Measurements from ENCODE around the gene CTNNBL1. TPM values are rescaled to one million over a fixed set of nuclear protein-coding genes. Genes with fewer than 3 reads are reported as not detected.

Gene CTNNBL1
- total and polyA plus RNA-seq, 3 donors from 2014 or later, result 50.4 to 119 (median 61.0) TPM

- DNase-seq, result no peak
- Histone ChIP-seq H3K27ac (no peak overlapping the region), H3K9me3 (no peaks in the 10 kb centered on the region), H3K4me1 (no peaks in the 10 kb centered on the region), H3K27me3 (no peaks in the 10 kb centered on the region), H3K4me3 (no peak overlapping the region), H3K36me3 (ENCODE audit: low read depth, missing control alignments) (no peaks in the 10 kb centered on the region)
- TF ChIP-seq CTCF (IDR thresholded peaks at IDR 0.05) (no peak), POLR2A (IDR thresholded peaks at IDR 0.05) (no peak)
- intact Hi-C loops (cut with DNase I; ENCODE audit: low total_unique reads), result no loop called here
- WGBS, 2 donors, result 86 to 87% methylated on average over 1 of the region's 1 CpG
These were observed 87.8 kb downstream of the CTNNBL1 start for GRCh38 chr20:37781626-37782025.

- H3K4me1 ChIP-seq, result no peaks in the 10 kb centered on the region
- no peak overlapping the region for H3K27ac ChIP-seq
- no peaks in the 10 kb centered on the region for H3K27me3 ChIP-seq
- intact Hi-C loops (cut with DNase I; ENCODE audit: low total_unique reads), result no loop called here
- 29 to 100% methylated on average over 1 of the region's 1 CpG for WGBS, 2 donors
- no peak for TF ChIP-seq POLR2A (IDR thresholded peaks at IDR 0.05)
- TF ChIP-seq CTCF (IDR thresholded peaks at IDR 0.05), result no peak
- H3K9me3 ChIP-seq, result no peaks in the 10 kb centered on the region
- H3K4me3 ChIP-seq, result no peak overlapping the region
- H3K36me3 ChIP-seq (ENCODE audit: low read depth, missing control alignments), result no peaks in the 10 kb centered on the region
- no peak for DNase-seq
These were observed 92.2 kb downstream of the CTNNBL1 start for GRCh38 chr20:37786043-37786442.

- no peaks in the 10 kb centered on the region for H3K27me3 ChIP-seq
- 62 to 80% methylated on average over 1 of the region's 1 CpG for WGBS, 2 donors
- no peaks in the 10 kb centered on the region for H3K9me3 ChIP-seq
- H3K4me1 ChIP-seq, result no peaks in the 10 kb centered on the region
- intact Hi-C loops (cut with DNase I; ENCODE audit: low total_unique reads), result no loop called here
- H3K4me3 ChIP-seq, result no peak overlapping the region
- H3K27ac ChIP-seq, result no peak overlapping the region
- no peaks in the 10 kb centered on the region for H3K36me3 ChIP-seq (ENCODE audit: low read depth, missing control alignments)
- DNase-seq, result no peak
- TF ChIP-seq CTCF (IDR thresholded peaks at IDR 0.05) (no peak), POLR2A (IDR thresholded peaks at IDR 0.05) (no peak)
These were observed 95.6 kb downstream of the CTNNBL1 start for GRCh38 chr20:37789408-37789807.

- Histone ChIP-seq H3K4me1 (no peaks in the 10 kb centered on the region), H3K36me3 (ENCODE audit: low read depth, missing control alignments) (no peaks in the 10 kb centered on the region), H3K27ac (no peak overlapping the region), H3K9me3 (no peaks in the 10 kb centered on the region), H3K4me3 (no peak overlapping the region), H3K27me3 (no peaks in the 10 kb centered on the region)
- TF ChIP-seq POLR2A (IDR thresholded peaks at IDR 0.05), result no peak
- no peak for TF ChIP-seq CTCF (IDR thresholded peaks at IDR 0.05)
- intact Hi-C loops (cut with DNase I; ENCODE audit: low total_unique reads), result no loop called here
- WGBS, 2 donors, result 85 to 90% methylated on average over 1 of the region's 1 CpG
- DNase-seq, result no peak
These were observed 97.1 kb downstream of the CTNNBL1 start for GRCh38 chr20:37790900-37791299.

GRCh38 chr20:37796121-37796520 lies 102.3 kb downstream of the CTNNBL1 start:
- TF ChIP-seq CTCF (IDR thresholded peaks at IDR 0.05), result no peak
- TF ChIP-seq POLR2A (IDR thresholded peaks at IDR 0.05), result no peak
- H3K27me3 ChIP-seq, result no peaks in the 10 kb centered on the region
- no peaks in the 10 kb centered on the region for H3K36me3 ChIP-seq (ENCODE audit: low read depth, missing control alignments)
- H3K27ac ChIP-seq, result no peak overlapping the region
- intact Hi-C loops (cut with DNase I; ENCODE audit: low total_unique reads), result no loop called here
- no peaks in the 10 kb centered on the region for H3K9me3 ChIP-seq
- no peak overlapping the region for H3K4me3 ChIP-seq
- WGBS, 2 donors, result 72 to 81% methylated on average over 4 of the region's 4 CpGs
- peaks cover 6% of the 10 kb centered on the region for H3K4me1 ChIP-seq
- DNase-seq, result peak; percentile 65

Data from testis (tissue), 3 donors.